Amniotic stem cell (primary cell): Measurements from ENCODE around the gene SDHAF2.
"Not testable (repeated sequence)": the region's sequence is repeated elsewhere in the genome, so short reads cannot be mapped to it uniquely, and the experiment has no call there.

Experiments
- DNase-seq: peaks from one replicate; lab custom pipeline; 2025; lab: John Stamatoyannopoulos, UW

SDHAF2 gene

DNA sequence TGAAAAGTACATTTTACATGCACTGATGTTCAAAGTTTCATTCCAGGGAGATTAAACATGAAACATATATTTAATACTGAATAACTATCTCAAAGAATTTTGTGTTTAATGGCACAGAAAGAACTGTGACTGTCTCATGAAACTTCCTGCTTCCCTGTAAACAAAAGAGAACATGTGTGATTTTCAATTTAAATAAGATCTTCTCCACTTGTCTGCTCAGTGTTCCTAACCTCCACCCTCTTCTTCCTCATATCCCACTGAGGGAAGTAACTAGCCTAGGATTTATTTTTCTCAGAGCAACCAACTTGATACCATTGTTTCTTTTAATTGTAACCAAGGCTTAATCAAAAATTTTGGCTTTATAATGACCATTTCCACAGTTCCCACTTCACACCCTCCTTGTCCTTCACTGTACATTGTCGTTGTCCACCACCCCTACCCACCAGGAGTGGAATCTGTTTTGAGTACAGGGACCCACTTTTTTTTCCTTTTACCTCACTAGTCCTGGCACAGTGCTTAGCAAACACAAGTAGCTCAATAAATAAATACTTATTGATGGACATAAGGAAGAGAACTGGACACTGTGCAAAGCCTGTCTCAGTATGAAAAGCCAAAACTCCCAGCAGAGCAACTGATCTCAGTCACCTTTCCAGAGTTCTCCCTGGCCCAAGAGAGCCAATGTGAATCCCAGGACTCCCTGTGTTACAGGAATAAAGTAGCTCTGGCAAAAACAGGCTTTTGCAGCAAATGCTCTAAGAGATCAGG lies 4.4 kb upstream of the SDHAF2 start:
- no peak for DNase-seq

DNA sequence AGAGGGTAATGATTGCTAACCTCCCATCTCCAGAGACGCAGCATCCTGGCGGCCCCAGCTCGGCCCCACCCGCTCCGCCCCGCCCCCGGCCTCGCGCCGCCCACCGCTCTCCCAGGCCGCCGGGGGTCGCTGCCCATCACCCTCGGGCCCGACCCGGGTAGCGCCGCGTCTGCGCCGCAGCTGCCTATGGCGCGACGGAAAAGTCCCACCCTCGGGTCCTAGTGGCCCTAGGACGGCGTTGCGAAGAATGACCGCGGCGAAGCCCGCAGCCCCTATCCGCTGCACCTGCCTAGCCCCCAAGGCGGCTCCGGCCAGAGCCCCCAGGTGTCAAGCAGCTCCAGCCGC lies 606 bp upstream of the SDHAF2 start:
- DNase-seq: no peak

DNA sequence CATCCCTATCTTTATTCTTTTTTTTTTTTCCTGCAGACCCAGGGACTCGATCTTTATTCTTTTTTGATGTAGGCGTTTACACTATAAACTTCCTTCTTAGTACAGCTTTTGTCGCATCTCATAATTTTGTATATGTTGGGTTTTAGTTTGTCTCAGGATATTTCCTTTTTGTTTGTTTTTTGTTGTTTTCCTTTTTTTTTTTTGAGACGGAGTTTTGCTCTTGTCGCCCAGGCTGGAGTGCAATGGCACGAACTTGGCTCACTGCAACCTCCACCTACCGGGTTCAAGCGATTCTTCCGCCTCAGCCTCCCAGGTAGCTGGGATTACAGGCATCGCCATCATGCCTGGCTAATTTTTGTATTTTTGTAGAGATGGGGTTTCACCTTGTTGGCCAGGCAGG lies 915 bp downstream of the SDHAF2 start:
- not testable (repeated sequence) for DNase-seq

DNA sequence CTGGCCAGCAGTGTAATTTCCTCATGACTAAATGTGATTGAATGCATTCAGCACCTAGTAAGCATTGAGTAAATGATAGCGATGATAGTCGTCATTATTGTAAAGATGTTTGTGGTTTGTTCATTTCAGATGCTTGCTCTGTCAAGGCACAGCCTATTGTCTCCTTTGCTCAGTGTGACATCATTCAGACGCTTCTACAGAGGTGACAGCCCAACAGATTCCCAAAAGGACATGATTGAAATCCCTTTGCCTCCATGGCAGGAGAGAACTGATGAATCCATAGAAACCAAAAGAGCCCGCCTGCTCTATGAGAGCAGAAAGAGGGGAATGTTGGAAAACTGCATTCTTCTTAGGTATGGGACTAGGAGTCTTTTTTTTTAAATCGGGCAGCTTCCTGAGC lies 7.6 kb downstream of the SDHAF2 start:
- DNase-seq: no peak

DNA sequence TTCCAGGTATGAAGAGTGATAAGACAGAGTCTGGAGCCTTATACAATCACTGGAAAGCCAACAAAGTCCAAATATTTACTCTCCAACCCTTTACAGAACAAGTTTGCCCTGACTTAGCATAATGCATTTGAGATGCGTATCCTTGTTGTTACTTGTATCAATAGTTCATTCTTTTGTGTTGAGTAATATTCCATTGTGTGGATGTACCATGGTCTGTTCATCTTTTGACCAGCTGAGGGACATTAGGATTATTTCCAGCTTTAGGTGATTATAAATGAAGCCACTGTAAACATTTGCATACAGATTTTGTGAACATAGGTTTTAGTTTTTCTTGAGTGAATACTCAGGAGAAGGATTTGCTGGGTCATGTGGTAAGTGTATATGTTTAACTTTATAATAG lies 9.7 kb downstream of the SDHAF2 start:
- no peak for DNase-seq

DNA sequence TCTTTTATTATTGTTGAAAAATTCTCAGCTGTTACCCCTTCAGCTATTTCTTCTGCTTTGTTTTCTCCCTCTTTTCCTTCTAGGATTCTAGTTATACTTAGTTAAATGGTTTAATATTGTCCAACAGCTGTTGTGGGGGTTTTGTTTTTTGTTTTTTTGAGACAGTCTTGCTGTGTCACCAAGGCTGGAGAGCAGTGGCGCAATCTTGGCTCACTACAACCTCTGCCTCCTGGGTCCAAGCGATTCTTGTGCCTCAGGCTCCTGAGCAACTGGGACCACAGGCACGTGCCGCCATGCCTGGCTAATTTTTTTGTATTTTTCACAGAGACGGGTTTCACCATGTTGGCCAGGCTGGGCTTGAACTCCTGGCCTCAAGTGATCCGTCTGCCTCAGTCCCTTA lies 12.7 kb downstream of the SDHAF2 start:
- no peak for DNase-seq

DNA sequence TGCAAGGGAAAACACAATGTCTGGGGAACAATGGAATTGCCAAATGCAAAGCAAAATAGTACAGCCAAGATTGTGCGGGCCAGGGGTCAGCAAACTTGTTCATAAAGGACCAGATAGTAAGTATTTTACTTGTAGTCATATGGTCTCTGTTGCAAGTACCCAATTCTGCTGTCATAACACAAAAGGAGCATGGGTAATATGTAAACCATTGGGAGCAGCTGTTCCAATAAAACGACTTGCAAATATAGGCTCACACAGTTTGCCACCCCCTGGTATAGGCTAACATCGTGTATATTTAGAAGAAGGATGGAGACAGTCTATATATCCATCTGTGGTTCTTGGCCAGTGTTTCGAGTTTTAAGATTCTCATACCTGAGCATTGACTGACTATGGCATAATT lies 15.6 kb downstream of the SDHAF2 start:
- no peak for DNase-seq

DNA sequence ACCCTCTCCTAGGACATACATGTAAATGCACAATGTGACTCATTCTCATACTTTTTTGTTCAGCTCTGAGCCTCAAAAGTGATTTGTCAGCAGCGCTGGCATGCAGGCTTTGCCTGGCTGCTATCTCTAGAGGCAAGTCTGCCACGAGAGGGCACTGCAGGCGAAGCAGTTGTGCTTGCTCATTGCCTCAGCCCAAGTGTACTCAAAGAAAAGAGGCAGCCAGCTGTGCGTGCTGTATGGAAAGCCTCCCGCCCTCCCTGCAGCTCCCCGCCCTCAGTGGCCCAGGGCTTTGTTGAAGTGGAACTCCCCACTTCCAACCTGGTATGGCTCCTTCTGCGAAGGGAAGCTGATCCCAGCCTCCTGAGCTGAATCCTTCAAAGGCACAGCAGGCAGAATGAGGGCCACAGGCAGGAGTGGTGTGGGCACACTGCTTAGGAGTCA lies 16.3 kb downstream of the SDHAF2 start:
- peak; percentile 92 for DNase-seq

DNA sequence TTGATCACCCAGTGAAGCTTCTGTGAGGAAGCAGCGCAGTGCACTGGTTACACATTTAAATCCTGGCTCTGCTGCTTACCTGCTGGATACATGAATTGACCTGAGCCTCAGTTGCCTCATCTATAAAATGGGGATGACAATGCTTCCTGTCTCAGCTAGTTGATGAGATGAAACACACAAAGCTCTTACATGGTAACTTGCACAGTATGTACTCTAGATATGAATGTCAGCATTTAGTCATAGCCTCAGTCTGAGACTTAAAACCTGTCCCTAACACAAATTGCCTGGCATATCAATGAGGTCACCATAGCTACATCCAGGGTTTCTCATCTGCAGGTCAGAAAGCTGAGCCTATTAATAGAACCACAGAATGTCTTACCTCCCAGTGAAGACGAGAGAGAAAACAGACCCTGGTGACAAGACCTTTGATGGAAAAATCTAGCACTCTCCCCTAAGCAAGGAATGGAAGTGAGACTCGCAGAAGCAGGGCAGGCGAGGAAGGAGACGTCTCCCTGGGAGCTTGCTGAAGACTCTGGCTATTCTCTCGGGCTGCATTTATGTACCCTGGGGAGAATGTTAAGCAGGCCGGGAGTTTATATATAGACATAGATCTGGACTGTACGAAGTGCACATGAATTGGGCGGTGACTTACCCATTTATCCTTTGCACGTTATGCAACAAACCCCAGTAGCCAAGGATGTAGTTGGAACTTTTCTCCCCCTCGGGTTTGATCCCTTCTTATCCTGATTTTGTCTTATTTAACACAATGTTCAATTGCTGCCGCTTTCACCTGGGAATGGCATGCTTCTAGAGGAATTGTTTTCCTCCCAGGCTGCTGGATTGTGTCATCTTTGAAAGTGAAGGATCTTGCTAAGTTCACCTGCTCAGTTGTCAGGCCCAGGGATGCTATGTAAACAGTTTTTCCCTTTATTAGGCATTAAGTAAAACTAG lies 18.0 kb downstream of the SDHAF2 start:
- DNase-seq: no peak

DNA sequence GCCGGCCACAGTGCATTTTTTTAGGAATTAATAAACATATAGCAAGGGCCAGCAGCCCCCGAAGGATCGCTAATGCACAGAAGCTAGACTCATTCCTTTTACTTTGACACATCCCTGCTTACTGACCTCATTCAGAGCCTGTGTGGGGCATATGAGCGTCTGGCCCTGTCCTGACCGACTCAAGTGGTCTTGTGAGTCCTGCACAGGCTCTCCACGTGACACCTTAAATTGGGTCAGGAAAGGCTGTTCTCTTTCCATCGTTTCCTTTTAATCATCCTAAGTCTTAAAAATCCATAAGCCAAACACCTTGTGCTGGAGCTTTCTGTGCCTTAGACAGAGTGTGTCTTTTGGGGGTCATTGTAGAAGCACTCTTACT lies 18.6 kb downstream of the SDHAF2 start:
- DNase-seq: no peak

DNA sequence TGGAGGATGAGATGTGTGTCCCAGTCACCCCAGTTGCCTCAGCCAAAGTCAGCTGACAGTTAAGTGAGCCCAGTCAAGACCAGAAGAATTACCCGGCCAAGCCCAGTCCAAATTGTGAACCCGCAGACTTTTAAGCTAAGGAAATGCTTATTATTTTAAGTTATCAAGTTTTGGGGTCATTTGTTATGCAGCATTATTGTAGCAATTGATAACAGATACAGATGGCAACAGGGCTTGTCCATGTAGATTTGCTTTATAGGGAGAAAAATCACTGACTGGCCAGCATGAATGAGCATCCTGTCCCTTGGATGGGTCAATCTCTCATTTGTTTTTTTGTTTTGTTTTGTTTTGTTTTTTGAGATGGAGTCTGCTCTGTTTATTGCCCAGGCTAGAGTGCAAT lies 22.9 kb downstream of the SDHAF2 start:
- no peak for DNase-seq

DNA sequence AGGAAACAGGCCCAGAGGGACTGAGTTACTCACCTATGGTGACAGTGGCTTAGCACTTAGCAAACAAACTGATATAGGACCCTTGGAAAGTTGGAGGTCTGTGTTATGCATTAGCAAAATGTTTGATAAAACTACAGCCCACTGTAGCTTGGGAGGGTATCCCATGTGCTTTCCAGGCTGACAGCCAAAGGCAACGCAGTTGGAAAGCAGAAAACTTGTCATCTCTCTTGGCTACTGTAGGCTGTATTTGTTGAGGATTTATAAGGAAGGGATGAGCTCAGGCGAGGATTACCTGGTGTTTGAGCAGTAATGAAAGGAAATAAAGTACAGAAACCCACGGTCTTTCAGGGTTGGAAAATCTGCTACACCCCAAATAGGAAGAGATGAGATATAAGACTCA lies 23.8 kb downstream of the SDHAF2 start:
- no peak for DNase-seq

DNA sequence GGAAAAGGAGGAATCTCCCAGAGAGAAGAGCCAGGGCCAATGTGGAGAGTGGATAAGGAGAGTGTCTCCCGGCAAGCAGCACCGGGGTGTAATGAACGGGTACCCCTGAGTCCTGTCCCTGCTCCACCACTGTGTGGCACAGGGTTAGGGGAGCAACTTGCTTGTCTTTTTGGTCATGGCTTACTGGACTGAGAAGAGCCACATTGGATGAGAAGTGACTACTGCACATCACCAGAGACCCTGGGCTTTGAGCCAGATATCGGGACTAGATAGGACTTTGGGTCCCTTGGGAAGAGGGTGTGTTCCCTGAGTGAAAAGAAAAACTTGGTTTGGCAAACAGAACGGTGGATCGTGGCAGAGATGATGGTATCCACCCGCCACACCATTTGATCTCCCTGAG lies 24.6 kb downstream of the SDHAF2 start:
- DNase-seq: no peak

DNA sequence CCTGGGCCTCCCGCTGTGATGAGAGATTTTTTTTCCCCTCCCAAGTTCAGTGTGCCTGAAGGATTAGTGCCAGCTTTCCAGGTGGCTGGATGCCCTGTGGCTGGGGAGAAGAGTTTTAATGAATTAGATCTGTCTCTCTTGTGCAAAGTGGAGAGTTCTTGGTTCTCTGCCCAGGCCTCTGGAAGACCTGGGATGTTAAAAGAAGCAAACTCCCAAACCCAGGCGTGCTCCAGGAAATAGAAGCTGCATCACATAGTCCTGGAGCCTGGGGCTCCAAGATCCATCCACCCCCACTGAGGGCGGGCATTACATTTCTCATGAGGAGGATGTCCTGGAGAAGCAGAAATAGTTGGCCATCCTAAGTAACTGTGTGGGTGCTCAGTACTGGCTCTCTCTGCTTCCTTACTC lies 30.6 kb downstream of the SDHAF2 start:
- DNase-seq: no peak

DNA sequence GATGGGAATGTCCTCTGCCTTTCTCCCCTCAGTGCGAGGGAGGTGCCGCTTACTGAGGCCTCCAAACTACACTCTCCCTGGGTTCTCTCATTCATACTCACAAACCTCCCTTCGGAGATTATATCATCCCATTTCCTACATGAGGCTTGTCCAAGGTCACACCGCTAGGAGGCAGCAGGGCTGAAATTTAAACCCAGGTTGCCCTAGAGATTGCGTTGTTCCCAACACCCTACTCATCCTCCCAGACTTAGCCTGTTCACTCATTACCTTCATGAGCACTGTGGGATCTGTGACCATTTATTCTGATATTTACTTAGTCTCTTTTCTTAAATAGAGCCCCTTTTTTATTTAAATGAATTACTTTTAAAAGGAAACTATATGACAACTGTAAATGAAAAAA lies 31.1 kb downstream of the SDHAF2 start:
- DNase-seq: no peak

DNA sequence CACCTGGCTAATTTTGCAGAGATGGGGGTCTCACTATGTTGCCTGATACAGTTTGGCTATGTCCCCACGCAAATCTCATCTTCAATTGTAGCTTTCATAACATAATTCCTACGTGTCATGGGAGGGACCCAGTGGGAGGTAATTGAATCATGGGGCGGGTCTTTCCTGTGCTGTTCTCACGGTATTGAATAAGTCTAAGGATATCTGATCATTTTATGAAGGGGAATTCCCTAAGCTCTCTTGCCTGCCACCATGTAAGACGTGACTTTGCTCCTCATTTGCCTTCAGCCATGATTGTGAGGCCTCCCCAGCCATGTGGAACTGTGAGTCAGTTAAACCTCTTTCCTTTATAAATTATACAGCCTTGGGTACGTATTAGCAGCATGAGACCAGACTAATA lies 37.7 kb downstream of the SDHAF2 start:
- not testable (repeated sequence) for DNase-seq

DNA sequence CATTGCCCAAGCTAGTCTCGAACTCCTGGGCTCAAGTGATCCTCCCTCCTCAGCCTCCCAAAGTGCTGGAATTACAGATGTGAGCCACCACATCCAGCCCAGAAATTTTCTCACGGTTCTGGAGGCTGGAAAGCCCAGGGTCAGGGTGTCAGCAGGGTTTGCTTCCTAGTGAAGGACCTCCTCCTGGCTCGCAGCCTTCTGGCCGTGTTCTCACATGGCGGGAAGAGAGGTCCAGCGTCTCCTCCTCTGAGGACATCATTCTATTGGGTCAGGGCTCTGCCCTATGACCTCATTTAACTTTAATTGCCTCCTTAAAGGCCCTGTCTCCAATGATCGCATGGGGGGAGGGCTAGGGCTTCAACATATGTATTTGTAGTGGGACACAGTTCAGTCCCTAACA lies 38.1 kb downstream of the SDHAF2 start:
- no peak for DNase-seq

DNA sequence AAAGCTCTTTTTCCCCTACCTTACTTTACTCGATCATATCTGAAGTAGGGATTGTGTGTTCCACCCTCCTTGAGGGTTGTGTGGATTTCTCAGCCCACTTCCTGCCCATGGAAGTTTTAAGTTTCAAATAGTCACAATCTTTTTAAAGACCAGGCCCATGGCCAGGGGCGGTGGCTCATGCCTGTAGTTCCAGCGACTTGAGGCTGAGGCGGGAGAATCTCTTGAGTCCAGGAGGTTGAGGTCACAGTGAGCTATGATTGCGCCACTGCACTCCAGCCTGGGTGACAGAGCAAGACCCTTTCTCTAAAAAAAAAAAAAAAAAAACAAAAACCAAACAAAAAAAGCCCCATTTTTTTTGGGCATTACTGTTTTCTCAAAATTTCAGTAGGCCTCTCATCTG lies 42.4 kb downstream of the SDHAF2 start:
- DNase-seq: no peak

DNA sequence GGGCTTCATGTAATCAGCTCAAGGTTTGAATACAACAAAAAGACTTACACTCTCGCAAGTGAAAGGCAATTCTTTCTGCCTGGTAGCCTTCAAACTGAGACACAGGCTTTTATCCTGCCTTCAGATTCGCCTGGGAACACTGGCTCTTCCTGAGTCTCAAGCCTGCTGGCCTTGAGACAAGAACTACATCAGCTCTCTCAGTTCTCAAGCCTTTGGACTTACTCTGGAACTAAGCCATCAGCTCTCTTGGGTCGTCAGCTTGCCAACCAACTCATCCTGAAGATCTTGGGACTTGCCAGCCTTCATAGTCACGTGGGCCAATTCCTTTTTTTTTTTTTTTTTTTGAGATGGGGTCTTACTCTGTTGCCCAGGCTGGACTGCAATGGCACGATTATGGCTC lies 42.9 kb downstream of the SDHAF2 start:
- no peak for DNase-seq

DNA sequence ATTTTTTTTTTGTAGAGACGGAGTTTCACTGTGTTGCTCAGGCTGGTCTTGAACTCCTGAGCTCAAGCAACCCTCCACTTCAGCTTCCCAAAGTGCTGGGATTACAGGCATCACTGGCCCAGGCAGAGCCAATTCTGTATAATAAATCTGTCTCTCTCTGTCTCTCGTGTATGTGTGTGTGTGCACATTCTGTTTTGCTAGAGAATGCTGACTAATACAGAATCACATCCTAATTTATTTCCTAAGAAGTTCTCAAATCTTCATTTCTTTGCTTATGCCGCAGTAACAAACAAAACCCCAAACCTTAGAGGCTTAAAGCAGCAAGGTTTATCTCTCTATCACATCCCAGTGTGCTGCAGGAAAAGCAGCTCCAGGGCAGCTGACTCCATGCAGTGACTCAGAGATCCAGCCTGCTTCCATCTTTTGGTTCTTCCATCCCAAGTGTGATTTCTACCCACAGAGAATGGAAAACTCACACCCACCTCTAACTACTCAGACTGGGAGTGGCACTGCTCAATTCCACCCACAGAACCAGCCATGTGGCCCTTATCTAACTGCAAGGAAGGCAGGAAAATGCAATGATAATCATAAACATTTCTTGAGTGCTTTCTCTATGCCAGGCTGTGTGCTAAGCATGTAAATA lies 43.6 kb downstream of the SDHAF2 start:
- peak; percentile 24 for DNase-seq

DNA sequence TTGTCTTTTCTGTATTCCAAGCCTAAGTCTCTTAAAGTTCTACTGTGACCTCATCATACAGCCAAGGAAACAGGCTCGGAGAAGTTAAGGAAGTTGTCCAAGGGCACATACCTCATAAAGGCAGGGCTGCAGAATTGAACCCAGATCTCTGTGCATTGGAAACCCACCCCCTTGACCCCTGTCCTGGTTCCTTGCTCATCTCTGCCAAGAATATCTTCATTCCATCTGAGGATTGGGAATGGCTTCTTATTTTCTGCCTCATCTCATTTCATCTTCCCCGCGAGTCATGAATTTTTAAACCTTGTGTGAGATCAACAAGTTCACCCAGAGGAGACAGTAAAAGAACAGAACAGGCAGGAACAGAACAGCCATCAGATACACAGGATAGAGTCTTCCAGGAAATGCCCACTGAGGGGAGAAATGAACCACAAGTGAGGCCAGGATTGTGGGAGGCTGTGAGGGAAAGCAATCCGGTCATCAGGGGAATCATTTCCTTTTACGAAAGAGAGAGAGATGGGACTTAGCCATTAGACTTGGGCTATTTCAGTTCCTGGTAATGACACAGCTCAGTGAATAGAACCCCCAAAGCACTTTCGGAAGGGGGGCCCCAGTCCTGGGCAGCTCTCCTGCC lies 44.2 kb downstream of the SDHAF2 start:
- DNase-seq: no peak

DNA sequence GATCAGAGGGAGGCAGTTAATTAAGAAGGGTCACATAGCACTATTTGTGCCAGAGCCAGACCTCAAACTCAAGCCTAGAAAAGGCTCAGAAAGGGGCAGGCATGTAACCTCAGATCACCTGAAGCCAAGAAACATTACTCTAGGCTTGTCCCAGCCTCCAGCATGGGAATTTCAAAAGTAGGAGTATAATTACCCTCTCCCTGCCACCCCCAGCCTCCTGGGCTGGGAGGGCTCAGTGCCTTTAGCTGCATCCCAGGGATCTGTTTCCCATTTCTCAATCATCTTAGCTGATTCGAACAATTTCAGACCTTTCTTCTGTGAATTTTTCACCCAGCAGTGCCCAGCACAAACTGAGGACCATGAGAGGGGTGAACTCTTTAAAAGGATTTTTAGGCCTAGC lies 45.5 kb downstream of the SDHAF2 start:
- no peak for DNase-seq
